Measurements from ENCODE around the gene FMN2. TPM values are rescaled to one million over a fixed set of nuclear protein-coding genes. Genes with fewer than 3 reads are reported as not detected.
A peak's percentile ranks its signal among the peaks of the same experiment; 100 is the strongest.

Gene FMN2
- polyA plus RNA-seq, 2 of the 4 experiments (the other 2 are of a cell fraction) = 2.8 to 4.2 TPM

- Histone ChIP-seq H3K27ac (no peak overlapping the region), H3K4me2 (no peak overlapping the region), H3K4me1 (peaks cover 36% of the 10 kb centered on the region), H3K4me3 (no peak overlapping the region), H3K9me3 (0 out of 3 replicates have a peak, but pooled peaks cover 2% of the 10 kb centered on the region)
- FAIRE-seq = no peak
- no peak for TF ChIP-seq EP300 (IDR thresholded peaks at IDR 0.05)
- no peak for TF ChIP-seq HOXA7 (CRISPR knock-in tag; IDR thresholded peaks at IDR 0.05)
- TF ChIP-seq RFX5 (IDR thresholded peaks at IDR 0.05) = no peak
- TF ChIP-seq JUNB (IDR thresholded peaks at IDR 0.05) = no peak
- TF ChIP-seq HEYL (CRISPR knock-in tag; IDR thresholded peaks at IDR 0.05) = no peak
- no peak for TF ChIP-seq FOSB (CRISPR knock-in tag; IDR thresholded peaks at IDR 0.05)
- no peak for TF ChIP-seq TFCP2L1 (CRISPR knock-in tag; IDR thresholded peaks at IDR 0.05)
- TF ChIP-seq ZC3H11A (IDR thresholded peaks at IDR 0.05) = no peak
- ChIA-PET POLR2A (no interaction called here), CTCF (no interaction called here)
- no peak for ATAC-seq
- DNase-seq (ENCODE audit: low read depth in 1 of 2, low spot score in 1 of 2) = no peak
- 59% methylated on average over 1 of the region's 1 CpG for WGBS (ENCODE audit: missing lambda C conversion rate)
Observed at GRCh38 chr1:240395336-240395735, 303.7 kb downstream of the FMN2 start.

GRCh38 chr1:240399381-240399780 lies 307.7 kb downstream of the FMN2 start:
- 53% methylated on average over 6 of the region's 6 CpGs for WGBS (ENCODE audit: missing lambda C conversion rate)
- H3K4me3 ChIP-seq = no peak overlapping the region
- ChIA-PET CTCF (interaction anchor here (1.2 kb wide), 2 partner anchors 94 to 214 kb away, joined by 3 read pairs; no protein-coding TSS in a partner anchor), POLR2A (no interaction called here)
- peak overlapping the region; percentile 42 for H3K4me2 ChIP-seq
- FAIRE-seq = no peak
- peaks cover 19% of the 10 kb centered on the region for H3K4me1 ChIP-seq
- DNase-seq (ENCODE audit: low read depth in 1 of 2, low spot score in 1 of 2) = peak in 1 of 2 experiments; percentile 26
- H3K9me3 ChIP-seq = no peaks in the 10 kb centered on the region
- ATAC-seq = peak; percentile 89 to 94
- TF ChIP-seq FOSL2 (IDR thresholded peaks at IDR 0.05) = peak; percentile 15; the same call in 1 of the 2 replicates
- TF ChIP-seq FOSL2 (CRISPR knock-in tag; IDR thresholded peaks at IDR 0.05) = no peak
- no peak for TF ChIP-seq BHLHE40 (IDR thresholded peaks at IDR 0.05; ENCODE audit: low read depth, low read length)
- TF ChIP-seq MAFK (IDR thresholded peaks at IDR 0.05; ENCODE audit: partially characterized antibody) = peak; percentile 13
- H3K27ac ChIP-seq = peak overlapping the region; percentile 53 to 78; a peak in 5 of 6 replicates

- peak overlapping the region in 1 of 2 experiments; percentile 24; a peak in 1 of 6 replicates for H3K27ac ChIP-seq
- TF ChIP-seq PHF8 (IDR thresholded peaks at IDR 0.05; ENCODE audit: borderline replicate concordance, low read depth) = no peak
- H3K4me3 ChIP-seq = no peak overlapping the region
- POLR2A ChIA-PET = no interaction called here
- CTCF ChIA-PET = interaction anchor here (1.4 kb wide), 1 partner anchor 91 kb away, joined by 3 read pairs; no protein-coding TSS in a partner anchor
- 87% methylated on average over 4 of the region's 4 CpGs for WGBS (ENCODE audit: missing lambda C conversion rate)
- DNase-seq (ENCODE audit: low read depth in 1 of 2, low spot score in 1 of 2) (no peak), FAIRE-seq (no peak), ATAC-seq (no peak)
- H3K4me1 ChIP-seq = peaks cover 19% of the 10 kb centered on the region
- no peak overlapping the region for H3K4me2 ChIP-seq
- H3K9me3 ChIP-seq = no peaks in the 10 kb centered on the region
Observed at GRCh38 chr1:240401731-240402130, 310.0 kb downstream of the FMN2 start.

GRCh38 chr1:240402326-240402725 lies 310.6 kb downstream of the FMN2 start:
- ChIA-PET POLR2A (no interaction called here), CTCF (interaction anchor here (1.4 kb wide), 1 partner anchor 90 kb away, joined by 3 read pairs; no protein-coding TSS in a partner anchor)
- ATAC-seq (no peak), FAIRE-seq (no peak), DNase-seq (ENCODE audit: low read depth in 1 of 2, low spot score in 1 of 2) (no peak)
- no peak overlapping the region for H3K27ac ChIP-seq
- 91% methylated on average over 4 of the region's 4 CpGs for WGBS (ENCODE audit: missing lambda C conversion rate)
- no peak overlapping the region for H3K4me2 ChIP-seq
- H3K9me3 ChIP-seq = no peaks in the 10 kb centered on the region
- no peak for TF ChIP-seq NR3C1 (IDR thresholded peaks at IDR 0.05)
- peaks cover 19% of the 10 kb centered on the region for H3K4me1 ChIP-seq
- no peak overlapping the region for H3K4me3 ChIP-seq

GRCh38 chr1:240404286-240404685 lies 312.6 kb downstream of the FMN2 start:
- ATAC-seq (no peak), FAIRE-seq (no peak), DNase-seq (ENCODE audit: low read depth in 1 of 2, low spot score in 1 of 2) (no peak)
- no peak overlapping the region for H3K4me3 ChIP-seq
- peaks cover 13% of the 10 kb centered on the region for H3K4me1 ChIP-seq
- H3K4me2 ChIP-seq = no peak overlapping the region
- H3K27ac ChIP-seq = no peak overlapping the region
- no peaks in the 10 kb centered on the region for H3K9me3 ChIP-seq
- ChIA-PET CTCF (interaction anchor here (1.3 kb wide), 1 partner anchor 14 kb away, joined by 4 read pairs; no protein-coding TSS in a partner anchor), POLR2A (no interaction called here)
- TF ChIP-seq EHF (CRISPR knock-in tag; IDR thresholded peaks at IDR 0.05) (no peak), USF2 (IDR thresholded peaks at IDR 0.05) (no peak), KDM1A (IDR thresholded peaks at IDR 0.05; ENCODE audit: low read depth) (no peak), CBX2 (IDR thresholded peaks at IDR 0.05; ENCODE audit: borderline replicate concordance, low read depth) (no peak), PHF8 (IDR thresholded peaks at IDR 0.05; ENCODE audit: borderline replicate concordance, low read depth) (no peak), FOSB (CRISPR knock-in tag; IDR thresholded peaks at IDR 0.05) (no peak), NFE2L2 (conservative IDR thresholded peaks at IDR 0.05; ENCODE audit: low read length) (no peak), ELK1 (IDR thresholded peaks at IDR 0.05; ENCODE audit: low read depth, low read length) (no peak), TP53 (CRISPR knock-in tag; IDR thresholded peaks at IDR 0.05) (no peak), HOXA7 (CRISPR knock-in tag; IDR thresholded peaks at IDR 0.05) (no peak), CTCF (IDR thresholded peaks at IDR 0.05) (no peak), FOXS1 (CRISPR knock-in tag; IDR thresholded peaks at IDR 0.05) (no peak), HEYL (CRISPR knock-in tag; IDR thresholded peaks at IDR 0.05) (no peak), MAFK (IDR thresholded peaks at IDR 0.05; ENCODE audit: partially characterized antibody) (no peak), JUN (IDR thresholded peaks at IDR 0.05) (no peak), CHD2 (IDR thresholded peaks at IDR 0.05; ENCODE audit: low read length, partially characterized antibody) (no peak), CEBPB (IDR thresholded peaks at IDR 0.05) (no peak)
- WGBS (ENCODE audit: missing lambda C conversion rate) = 67% methylated on average over 4 of the region's 4 CpGs
